Gastroesophageal sphincter (tissue), 4 donors: Measurements from ENCODE around the gene PARD3B. TPM values are rescaled to one million over a fixed set of nuclear protein-coding genes. Genes with fewer than 3 reads are reported as not detected.

ENCODE experiments used
- ATAC-seq: fragments of 150-250 bp; one replicate; pipeline ENCODE4 v1.9.1; 2016; ENCODE audit warnings: mild to moderate bottlenecking, moderate library complexity
- H3K27ac ChIP-seq, 4 donors: fragments of 200-600 bp; sonication (generic) in 3 of 4; 1 replicate in 3 of 4; 2 replicates in 1 of 4; pipeline ENCODE4 v1.5.1; 2016 to 2019
- H3K27me3 ChIP-seq: fragments of 200-600 bp; sonication (generic); one replicate; pipeline ENCODE4 v1.5.1; 2019
- H3K36me3 ChIP-seq, 2 donors: fragments of 200-600 bp; sonication (generic); one replicate each; pipeline ENCODE4 v1.5.1; 2019; ENCODE audit warnings: control low read depth in 1 of 2
- H3K4me1 ChIP-seq, 3 donors: fragments of 200-600 bp; sonication (generic); 1 replicate in 2 of 3; 2 replicates in 1 of 3; pipeline ENCODE4 v1.5.1; 2016 to 2019; ENCODE audit warnings: control low read depth in 2 of 3
- H3K4me3 ChIP-seq, 2 donors: fragments of 200-600 bp; sonication (generic); one replicate each; pipeline ENCODE4 v1.5.1; 2019; ENCODE audit warnings: mild to moderate bottlenecking in 1 of 2, moderate library complexity in 1 of 2
- H3K9me3 ChIP-seq, 3 donors: fragments of 200-600 bp; sonication (generic); one replicate each; pipeline ENCODE4 v1.5.1; 2017 to 2019; ENCODE audit warnings: control low read depth in 2 of 3
- CTCF ChIP-seq, 4 experiments: fragments of 200-600 bp in 2 of 4; fragments of 450-650 bp in 2 of 4; sonication (generic) in 1 of 4; IDR thresholded peaks; one replicate each; pipeline ENCODE4 v1.5.1; 2017 to 2019; ENCODE audit warnings: antibody characterized with exemption in 4 of 4, mild to moderate bottlenecking in 2 of 4, moderate library complexity in 2 of 4
- EP300 ChIP-seq: sonication (generic); formaldehyde crosslinking; IDR thresholded peaks from one replicate; pipeline ENCODE4 v1.6.1; 2017; ENCODE audit warnings: antibody characterized with exemption, mild to moderate bottlenecking
- POLR2A ChIP-seq, 2 donors: fragments of 450-650 bp; IDR thresholded peaks; one replicate each; pipeline ENCODE4 v1.6.1; 2017; ENCODE audit warnings: antibody characterized with exemption in 2 of 2, mild to moderate bottlenecking in 2 of 2, moderate library complexity in 1 of 2
- POLR2AphosphoS5 ChIP-seq: sonication (generic); formaldehyde crosslinking; IDR thresholded peaks from one replicate; pipeline ENCODE4 v1.6.1; 2017; ENCODE audit warnings: antibody characterized with exemption
- WGBS, 2 donors: methylation state at CpG; one replicate each; pipeline ENCODE4 v1.1.5; 2018; ENCODE audit warnings: low coverage in 1 of 2; 5-methylcytosine and 5-hydroxymethylcytosine counted together
- total RNA-seq, 4 donors: library from RNA; depleted of rRNA; stranded (reverse); fragments of >200 nt; gene quantifications; one replicate each; pipeline ENCODE4 v1.1.0, GENCODE V29; 2016

The PARD3B gene
- total RNA-seq, 4 donors from 2014 or later = 29.6 to 42.2 (median 41.0) TPM

DNA sequence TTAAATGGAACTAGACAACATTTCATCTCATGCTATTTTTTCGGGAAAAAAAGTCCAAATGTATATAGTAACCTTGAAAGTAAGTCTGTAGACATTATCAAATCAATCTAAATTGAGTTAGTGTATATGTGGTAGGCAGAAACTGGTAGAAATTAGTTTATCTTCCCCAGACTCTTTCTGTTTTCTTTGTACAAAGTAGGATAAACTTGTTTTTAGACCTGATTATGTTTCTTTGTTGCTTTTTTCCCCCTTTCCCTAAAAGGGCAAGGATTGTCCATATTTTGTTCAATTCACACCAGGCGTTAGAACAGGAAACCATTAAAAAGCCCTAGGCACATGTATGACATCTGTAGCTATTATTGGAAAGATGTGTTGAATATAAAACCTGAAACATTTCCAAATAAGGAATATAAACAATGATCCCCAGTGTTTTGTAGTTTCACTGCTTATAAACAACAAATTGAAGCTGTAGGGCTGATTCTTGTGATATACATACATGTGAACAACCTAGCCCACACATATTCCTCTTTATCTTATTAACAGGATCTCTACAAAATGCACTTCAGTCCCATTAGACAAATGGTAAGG lies 528.3 kb downstream of the PARD3B start:
- H3K27me3 ChIP-seq = no peaks in the 10 kb centered on the region
- no peak overlapping the region for H3K27ac ChIP-seq
- H3K9me3 ChIP-seq = no peaks in the 10 kb centered on the region
- TF ChIP-seq EP300 (no peak), CTCF (IDR thresholded peaks at IDR 0.05) (no peak), POLR2AphosphoS5 (no peak), POLR2A (IDR thresholded peaks at IDR 0.05) (no peak)
- 87 to 90% methylated on average over 2 of the region's 2 CpGs for WGBS, 2 donors
- no peak overlapping the region for H3K4me3 ChIP-seq
- no peaks in the 10 kb centered on the region for H3K36me3 ChIP-seq
- no peaks in the 10 kb centered on the region for H3K4me1 ChIP-seq
- ATAC-seq = no peak

DNA sequence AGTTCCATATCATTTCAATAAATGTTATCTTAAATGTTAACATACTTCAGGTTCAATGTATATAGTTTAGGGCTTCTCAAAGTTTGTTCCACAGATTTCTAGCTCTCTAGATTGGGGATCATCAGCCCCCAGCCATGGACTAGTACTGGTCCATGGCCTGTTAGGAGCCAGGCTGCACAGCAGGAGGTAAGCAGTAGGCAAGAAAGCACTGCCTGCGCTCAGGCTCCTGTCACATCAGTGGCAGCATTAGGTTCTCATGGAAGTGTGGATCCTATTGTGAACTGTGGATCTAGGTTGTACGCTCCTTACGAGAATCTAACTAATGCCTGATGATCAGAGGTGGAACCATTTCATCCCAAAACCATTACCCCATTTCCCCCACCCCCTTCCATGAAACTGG lies 531.1 kb downstream of the PARD3B start:
- no peaks in the 10 kb centered on the region for H3K9me3 ChIP-seq
- ATAC-seq = no peak
- H3K36me3 ChIP-seq = no peaks in the 10 kb centered on the region
- H3K4me1 ChIP-seq = no peaks in the 10 kb centered on the region
- 85 to 92% methylated on average over 2 of the region's 3 CpGs for WGBS, 2 donors
- no peaks in the 10 kb centered on the region for H3K27me3 ChIP-seq
- TF ChIP-seq POLR2A (IDR thresholded peaks at IDR 0.05) = no peak
- TF ChIP-seq POLR2AphosphoS5 = no peak
- no peak for TF ChIP-seq EP300
- no peak for TF ChIP-seq CTCF (IDR thresholded peaks at IDR 0.05)
- H3K4me3 ChIP-seq = no peak overlapping the region
- H3K27ac ChIP-seq = no peak overlapping the region

GRCh38 chr2:205077159-205077558 lies 531.9 kb downstream of the PARD3B start:
- Histone ChIP-seq H3K27ac (no peak overlapping the region), H3K4me1 (no peaks in the 10 kb centered on the region), H3K9me3 (no peaks in the 10 kb centered on the region), H3K36me3 (no peaks in the 10 kb centered on the region), H3K27me3 (no peaks in the 10 kb centered on the region), H3K4me3 (no peak overlapping the region)
- TF ChIP-seq CTCF (IDR thresholded peaks at IDR 0.05) (no peak), POLR2A (IDR thresholded peaks at IDR 0.05) (no peak), POLR2AphosphoS5 (no peak), EP300 (no peak)
- ATAC-seq = no peak
- 79 to 85% methylated on average over 3 of the region's 3 CpGs for WGBS, 2 donors

DNA sequence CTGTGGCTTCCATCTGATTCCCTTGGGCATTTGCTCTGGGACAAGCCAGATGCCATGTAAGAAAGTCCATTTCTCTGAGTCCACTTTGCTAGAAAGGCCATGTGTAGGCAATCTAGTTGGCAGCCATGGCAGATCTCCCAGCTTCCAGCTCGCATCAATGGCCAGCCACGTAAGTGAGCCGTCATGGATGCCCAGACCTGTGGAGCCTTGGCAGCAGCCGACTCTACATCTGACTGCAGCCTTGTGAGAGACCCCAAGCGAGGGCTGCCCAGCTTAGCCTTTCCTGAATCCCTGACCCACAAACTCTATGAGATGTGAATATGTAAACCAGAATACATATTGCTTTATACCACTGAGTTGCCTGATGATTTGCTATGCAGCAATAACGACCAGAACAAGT lies 533.5 kb downstream of the PARD3B start:
- TF ChIP-seq CTCF (IDR thresholded peaks at IDR 0.05) (no peak), POLR2A (IDR thresholded peaks at IDR 0.05) (no peak), EP300 (no peak), POLR2AphosphoS5 (no peak)
- no peak overlapping the region for H3K27ac ChIP-seq
- WGBS, 2 donors = 71 to 91% methylated on average over 1 to 2 of the region's 6 CpGs

GRCh38 chr2:205079173-205079572 lies 533.9 kb downstream of the PARD3B start:
- no peak for ATAC-seq
- no peak overlapping the region for H3K4me3 ChIP-seq
- H3K36me3 ChIP-seq = no peaks in the 10 kb centered on the region
- 74 to 94% methylated on average over 3 of the region's 3 CpGs for WGBS, 2 donors
- no peaks in the 10 kb centered on the region for H3K4me1 ChIP-seq
- no peak overlapping the region for H3K27ac ChIP-seq
- no peak for TF ChIP-seq POLR2A (IDR thresholded peaks at IDR 0.05)
- no peak for TF ChIP-seq POLR2AphosphoS5
- no peak for TF ChIP-seq EP300
- no peak for TF ChIP-seq CTCF (IDR thresholded peaks at IDR 0.05)
- no peaks in the 10 kb centered on the region for H3K27me3 ChIP-seq
- no peaks in the 10 kb centered on the region for H3K9me3 ChIP-seq

More for the DNA sequence above, 533.5 kb downstream of the PARD3B start:
- H3K27me3 ChIP-seq = no peaks in the 10 kb centered on the region
- H3K4me1 ChIP-seq = no peaks in the 10 kb centered on the region
- H3K36me3 ChIP-seq = no peaks in the 10 kb centered on the region
- no peaks in the 10 kb centered on the region for H3K9me3 ChIP-seq
- ATAC-seq = no peak
- H3K4me3 ChIP-seq = no peak overlapping the region
